Esophagus squamous epithelium (tissue), 5 donors: ENCODE data around the gene KPNA3. TPM values are rescaled to one million over a fixed set of nuclear protein-coding genes. Genes with fewer than 3 reads are reported as not detected.

Source experiments
- DNase-seq: peaks from one replicate; lab custom pipeline; 2025; lab: John Stamatoyannopoulos, UW
- H3K27ac ChIP-seq, 4 donors: fragments of 200-600 bp; sonication (generic); one replicate each; pipeline ENCODE4 v1.5.1; 2016 to 2019; ENCODE audit warnings: mild to moderate bottlenecking in 1 of 4
- H3K27me3 ChIP-seq, 4 donors: fragments of 200-600 bp; sonication (generic); 1 replicate in 3 of 4; 2 replicates in 1 of 4; pipeline versions ENCODE4 v1.5.1 to v1.6.0; 2017 to 2021; ENCODE audit warnings: antibody characterized with exemption in 1 of 4
- H3K36me3 ChIP-seq, 3 donors: fragments of 200-600 bp; sonication (generic); one replicate each; pipeline ENCODE4 v1.5.1; 2016 to 2019
- H3K4me1 ChIP-seq, 3 donors: fragments of 200-600 bp; sonication (generic); one replicate each; pipeline ENCODE4 v1.5.1; 2017 to 2019
- H3K4me3 ChIP-seq, 4 donors: fragments of 200-600 bp; sonication (generic); 1 replicate in 3 of 4; 2 replicates in 1 of 4; pipeline ENCODE4 v1.5.1; 2016 to 2019; ENCODE audit warnings: mild to moderate bottlenecking in 2 of 4, moderate library complexity in 1 of 4
- H3K9me3 ChIP-seq, 3 donors: fragments of 200-600 bp; sonication (generic); one replicate each; pipeline ENCODE4 v1.5.1; 2016 to 2019
- POLR2A ChIP-seq, 4 donors: fragments of 450-650 bp; IDR thresholded peaks; one replicate each; pipeline ENCODE4 v1.6.1; 2017; ENCODE audit warnings: antibody characterized with exemption in 4 of 4, mild to moderate bottlenecking in 4 of 4, moderate library complexity in 3 of 4
- WGBS, 2 donors: methylation state at CpG; one replicate each; pipeline ENCODE4 v1.1.5; 2018; 5-methylcytosine and 5-hydroxymethylcytosine counted together
- intact Hi-C: fragments of 100-400 bp; cut with DNase I; formaldehyde crosslinking; loops from one replicate; pipeline ENCODE4 v1.15.0; 2022
- total RNA-seq, 4 donors: library from RNA; depleted of rRNA; stranded (reverse); fragments of >200 nt; gene quantifications; one replicate each; pipeline ENCODE4 v1.1.0, GENCODE V29; 2016
- TF ChIP-seq, protein P1 (sequence below), 6 experiments: fragments of 450-650 bp in 4 of 6; fragments of 200-600 bp in 2 of 6; sonication (generic) in 2 of 6; IDR thresholded peaks; one replicate each; pipeline ENCODE4 v1.5.1; 2016 to 2019; ENCODE audit warnings: antibody characterized with exemption in 6 of 6, mild to moderate bottlenecking in 4 of 6, moderate library complexity in 4 of 6
- donor health status: DM: yes; HTN: yes; CAD: no.

Gene KPNA3
- total RNA-seq, 4 donors from 2014 or later: 19.7 to 35.0 (median 25.4) TPM

DNA sequence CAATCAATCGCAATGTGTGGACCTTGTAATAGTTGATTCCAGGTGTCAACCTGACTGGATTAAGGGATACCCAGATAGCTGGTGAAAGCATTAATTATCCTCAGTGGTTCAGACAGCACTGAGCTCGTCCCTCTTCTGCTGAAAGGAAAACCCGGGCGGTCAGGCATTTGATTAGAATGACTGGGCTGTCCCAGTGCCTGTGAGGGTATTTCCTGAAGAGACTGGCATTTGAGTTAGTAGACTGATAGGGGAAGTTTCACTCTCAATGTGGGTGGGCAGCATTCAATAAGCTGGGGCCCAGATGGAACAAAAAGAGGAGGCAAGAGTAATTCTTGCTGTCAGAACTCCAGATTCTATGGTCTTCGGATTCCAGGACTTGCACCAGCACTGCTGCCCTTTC, 31.9 kb downstream of the KPNA3 start:
- Histone ChIP-seq H3K4me3 (no peak overlapping the region), H3K27ac (no peak overlapping the region), H3K9me3 (no peaks in the 10 kb centered on the region), H3K36me3 (peaks cover 0 to 5% (median 0%) of the 10 kb centered on the region in 3 donors), H3K27me3 (no peaks in the 10 kb centered on the region), H3K4me1 (no peaks in the 10 kb centered on the region)
- WGBS, 2 donors: 81 to 92% methylated on average over 5 of the region's 5 CpGs
- no peak for DNase-seq
- TF ChIP-seq, protein P1, sequence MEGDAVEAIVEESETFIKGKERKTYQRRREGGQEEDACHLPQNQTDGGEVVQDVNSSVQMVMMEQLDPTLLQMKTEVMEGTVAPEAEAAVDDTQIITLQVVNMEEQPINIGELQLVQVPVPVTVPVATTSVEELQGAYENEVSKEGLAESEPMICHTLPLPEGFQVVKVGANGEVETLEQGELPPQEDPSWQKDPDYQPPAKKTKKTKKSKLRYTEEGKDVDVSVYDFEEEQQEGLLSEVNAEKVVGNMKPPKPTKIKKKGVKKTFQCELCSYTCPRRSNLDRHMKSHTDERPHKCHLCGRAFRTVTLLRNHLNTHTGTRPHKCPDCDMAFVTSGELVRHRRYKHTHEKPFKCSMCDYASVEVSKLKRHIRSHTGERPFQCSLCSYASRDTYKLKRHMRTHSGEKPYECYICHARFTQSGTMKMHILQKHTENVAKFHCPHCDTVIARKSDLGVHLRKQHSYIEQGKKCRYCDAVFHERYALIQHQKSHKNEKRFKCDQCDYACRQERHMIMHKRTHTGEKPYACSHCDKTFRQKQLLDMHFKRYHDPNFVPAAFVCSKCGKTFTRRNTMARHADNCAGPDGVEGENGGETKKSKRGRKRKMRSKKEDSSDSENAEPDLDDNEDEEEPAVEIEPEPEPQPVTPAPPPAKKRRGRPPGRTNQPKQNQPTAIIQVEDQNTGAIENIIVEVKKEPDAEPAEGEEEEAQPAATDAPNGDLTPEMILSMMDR (IDR thresholded peaks at IDR 0.05): no peak
- TF ChIP-seq POLR2A (IDR thresholded peaks at IDR 0.05): no peak
- intact Hi-C loops: no loop called here

DNA sequence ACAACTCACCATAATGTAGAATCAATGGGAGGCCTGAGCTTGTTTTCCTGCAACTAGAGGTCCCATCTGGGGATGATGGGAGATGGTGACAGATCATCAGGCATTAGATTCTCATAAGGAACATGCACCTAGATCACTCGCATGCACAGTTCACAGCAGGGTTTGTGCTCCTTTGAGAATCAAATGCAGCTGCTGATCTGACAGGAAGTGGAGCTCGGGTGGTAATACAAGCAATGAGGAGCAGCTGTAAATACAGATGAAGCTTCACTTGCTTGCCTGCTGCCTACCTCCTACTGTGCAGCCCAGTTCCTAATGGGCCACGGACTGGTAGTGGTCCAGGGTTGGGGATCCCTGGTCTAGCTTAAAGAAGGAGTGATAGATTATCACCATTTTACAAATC, 33.0 kb downstream of the KPNA3 start:
- Histone ChIP-seq H3K4me3 (no peak overlapping the region), H3K4me1 (no peaks in the 10 kb centered on the region), H3K27me3 (no peaks in the 10 kb centered on the region), H3K27ac (no peak overlapping the region), H3K36me3 (peaks cover 0 to 5% (median 0%) of the 10 kb centered on the region in 3 donors), H3K9me3 (no peaks in the 10 kb centered on the region)
- no peak for TF ChIP-seq POLR2A (IDR thresholded peaks at IDR 0.05)
- TF ChIP-seq, protein P1 (IDR thresholded peaks at IDR 0.05): no peak
- DNase-seq: no peak
- intact Hi-C loops: no loop called here
- WGBS, 2 donors: 69 to 79% methylated on average over 3 of the region's 3 CpGs

DNA sequence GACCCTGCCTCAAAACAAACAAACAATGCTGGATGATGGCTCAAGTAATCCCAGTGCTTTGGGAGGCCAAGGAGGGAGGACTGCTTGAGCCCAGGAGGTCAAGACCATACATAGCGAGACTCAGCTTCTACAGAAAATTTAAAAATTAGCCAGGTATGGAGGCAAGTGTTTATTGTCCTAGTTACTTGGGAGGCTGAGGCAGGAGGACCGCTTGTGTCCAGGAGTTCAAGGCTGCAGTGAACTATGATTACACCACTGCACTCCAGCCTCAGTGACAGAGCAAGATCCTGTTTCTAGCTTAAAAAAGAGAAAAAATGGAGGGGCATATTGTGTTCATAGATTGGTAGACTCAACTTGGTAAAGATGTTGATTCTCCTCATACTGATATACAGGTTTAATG, 36.2 kb downstream of the KPNA3 start:
- Histone ChIP-seq H3K4me1 (no peaks in the 10 kb centered on the region), H3K27me3 (no peaks in the 10 kb centered on the region), H3K4me3 (no peak overlapping the region), H3K36me3 (peaks cover 0 to 5% (median 0%) of the 10 kb centered on the region in 3 donors), H3K27ac (no peak overlapping the region), H3K9me3 (no peaks in the 10 kb centered on the region)
- intact Hi-C loops: no loop called here
- DNase-seq: no peak
- no peak for TF ChIP-seq POLR2A (IDR thresholded peaks at IDR 0.05)
- TF ChIP-seq, protein P1 (IDR thresholded peaks at IDR 0.05): no peak
- 67 to 69% methylated on average over 2 of the region's 2 CpGs for WGBS, 2 donors

DNA sequence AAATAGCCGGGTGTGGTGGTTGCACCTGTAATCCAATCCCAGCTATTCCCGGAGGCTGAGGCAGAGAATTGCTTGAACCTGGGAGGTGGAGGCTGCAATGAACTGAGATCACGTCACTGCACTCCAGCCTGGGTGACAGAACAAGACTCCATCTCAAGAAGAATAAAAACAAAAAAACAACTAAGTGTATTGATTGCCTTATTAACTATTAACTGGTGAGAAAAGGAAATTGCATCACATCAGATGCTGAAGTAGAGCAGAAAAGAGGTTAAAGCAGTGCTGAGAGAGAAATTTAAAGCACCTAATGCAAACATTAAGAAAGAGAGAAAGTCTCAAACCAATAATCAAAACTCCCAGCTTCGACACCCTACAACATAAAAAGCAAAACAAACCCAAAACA, 38.3 kb downstream of the KPNA3 start:
- H3K4me1 ChIP-seq: peaks cover 0 to 6% (median 0%) of the 10 kb centered on the region in 3 donors
- no peaks in the 10 kb centered on the region for H3K36me3 ChIP-seq
- 84 to 86% methylated on average over 4 of the region's 4 CpGs for WGBS, 2 donors
- no peak for DNase-seq
- TF ChIP-seq POLR2A (IDR thresholded peaks at IDR 0.05): no peak
- TF ChIP-seq, protein P1 (IDR thresholded peaks at IDR 0.05): no peak
- no peak overlapping the region for H3K4me3 ChIP-seq
- intact Hi-C loops: no loop called here
- no peaks in the 10 kb centered on the region for H3K27me3 ChIP-seq
- H3K9me3 ChIP-seq: no peaks in the 10 kb centered on the region
- H3K27ac ChIP-seq: no peak overlapping the region

DNA sequence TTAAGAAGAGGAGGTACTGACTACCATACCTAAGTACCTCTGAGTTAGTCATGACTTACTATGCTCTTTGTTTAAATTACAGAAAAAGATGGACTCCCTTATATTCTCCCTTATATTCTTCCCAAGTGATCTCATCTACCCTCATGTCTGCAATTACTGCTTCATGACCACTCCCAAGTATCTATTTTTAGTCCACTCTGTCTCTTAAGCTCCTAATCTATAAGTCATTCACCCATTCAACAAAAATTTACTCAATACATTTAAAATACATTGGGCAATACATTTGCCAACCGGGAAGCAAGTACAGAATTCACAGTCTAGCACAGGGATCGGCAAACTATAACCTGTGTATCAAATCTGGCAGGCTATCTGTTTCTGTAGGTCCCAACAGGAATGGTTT, 42.6 kb downstream of the KPNA3 start:
- Histone ChIP-seq H3K4me3 (no peak overlapping the region), H3K4me1 (peaks cover 0 to 13% (median 2%) of the 10 kb centered on the region in 3 donors), H3K9me3 (no peaks in the 10 kb centered on the region), H3K27me3 (no peaks in the 10 kb centered on the region), H3K36me3 (peaks cover 0 to 17% (median 5%) of the 10 kb centered on the region in 3 donors), H3K27ac (no peak overlapping the region)
- no peak for TF ChIP-seq POLR2A (IDR thresholded peaks at IDR 0.05)
- intact Hi-C loops: no loop called here
- WGBS, 2 donors: 91 to 100% methylated on average over 2 of the region's 2 CpGs
- DNase-seq: no peak

DNA sequence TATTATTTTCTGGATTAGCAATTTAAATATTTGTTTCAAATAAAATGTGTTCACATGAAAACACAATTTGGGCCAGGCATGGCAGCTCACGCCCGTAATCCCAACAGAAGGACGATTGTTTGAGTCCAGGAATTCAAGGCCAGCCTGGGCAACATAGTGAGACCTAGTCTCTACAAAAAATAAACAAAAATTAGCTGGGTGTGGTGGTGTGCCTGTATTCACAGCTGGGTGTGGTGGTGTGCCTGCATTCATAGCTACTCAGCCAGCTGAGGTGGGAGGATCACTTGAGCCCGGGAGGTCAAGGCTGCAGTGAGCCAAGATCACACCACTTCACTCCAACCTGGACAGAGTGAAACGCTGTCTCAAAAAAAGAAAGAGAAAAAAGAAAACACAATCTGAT, 46.4 kb downstream of the KPNA3 start:
- intact Hi-C loops: no loop called here
- Histone ChIP-seq H3K27me3 (no peaks in the 10 kb centered on the region), H3K27ac (peak overlapping the region in 2 of 4 donors; percentile 3 to 26), H3K4me1 (peaks cover 0 to 13% (median 2%) of the 10 kb centered on the region in 3 donors), H3K36me3 (peaks cover 0 to 48% (median 5%) of the 10 kb centered on the region in 3 donors), H3K4me3 (no peak overlapping the region), H3K9me3 (no peaks in the 10 kb centered on the region)
- no peak for DNase-seq
- TF ChIP-seq POLR2A (IDR thresholded peaks at IDR 0.05): no peak
- TF ChIP-seq, protein P1 (IDR thresholded peaks at IDR 0.05): no peak
- 51 to 74% methylated on average over 5 of the region's 5 CpGs for WGBS, 2 donors
